Measurements from ENCODE around the gene RNU6-7. TPM values are rescaled to one million over a fixed set of nuclear protein-coding genes. Genes with fewer than 3 reads are reported as not detected.
A peak's percentile ranks its signal among the peaks of the same experiment; 100 is the strongest.

The RNU6-7 gene
- total and polyA plus RNA-seq, 2 donors (not counting 3 experiments of a cell fraction or from before 2014, with no cell fraction given), result not detected

GRCh38 chr14:32224737-32225377 lies 23.0 kb downstream of the RNU6-7 start:
- Histone ChIP-seq H4K20me1 (replicated peaks; ENCODE audit: control insufficient read depth, extremely low read depth, insufficient read depth, low read length) (no peaks in the 10 kb centered on the region), H3K9me1 (replicated peaks; ENCODE audit: control insufficient read depth, extremely low read depth, insufficient read depth, low read length) (no peaks in the 10 kb centered on the region), H3K79me2 (ENCODE audit: control insufficient read depth, insufficient read depth, low read length) (no peaks in the 10 kb centered on the region), H3K36me3 (ENCODE audit: control insufficient read depth in 2 of 2, extremely low read depth in 1 of 2, insufficient read depth in 2 of 2, low read length in 2 of 2) (no peaks in the 10 kb centered on the region), H3K4me2 (ENCODE audit: insufficient read depth, low read length) (no peak overlapping the region), H3K27ac (ENCODE audit: insufficient read depth, low read depth, low read length) (no peak overlapping the region), H3K9me3 (replicated peaks; ENCODE audit: control insufficient read depth, insufficient read depth, low read length) (no peaks in the 10 kb centered on the region), H2AFZ (ENCODE audit: low read depth, low read length) (no peak overlapping the region), H3K4me1 (ENCODE audit: control insufficient read depth, extremely low read depth, insufficient read depth, low read length) (no peaks in the 10 kb centered on the region), H3K27me3 (ENCODE audit: control insufficient read depth in 2 of 2, insufficient read depth in 2 of 2, low read length in 2 of 2) (peaks cover 0 to 1% of the 10 kb centered on the region in 2 experiments), H3K4me3 (replicated peaks in 1 of 3; ENCODE audit: insufficient read depth in 1 of 3, low read depth in 1 of 3, low read length in 3 of 3) (no peak overlapping the region), H3K9ac (replicated peaks; ENCODE audit: extremely low read depth, insufficient read depth, low read length) (no peak overlapping the region)
- FAIRE-seq (no peak), DNase-seq (ENCODE audit: low read depth, low spot score) (peak; percentile 6)
- dilution Hi-C loops (cut with MboI; ENCODE audit: extremely low pct_ligation_motif_present, low sequenced_read_pairs), result no loop called here
- TF ChIP-seq CTCF (IDR thresholded peaks at IDR 0.05; ENCODE audit: extremely low read depth in 1 of 2, insufficient read depth in 1 of 2, low read depth in 1 of 2, low read length in 2 of 2) (peak; percentile 5 to 18), JUN (IDR thresholded peaks at IDR 0.05; ENCODE audit: borderline replicate concordance, insufficient read depth, insufficient read length, low read depth) (no peak)
- BruUV-seq (replicated peaks), result no TSS peak
- POLR2A ChIA-PET, result no interaction called here
- CTCF ChIA-PET, result interaction anchor here (0.7 to 1.6 kb wide), 4 partner anchors 9 to 245 kb away, joined by 3 to 6 read pairs (median 4); no protein-coding TSS in a partner anchor
- intact Hi-C loops (cut with micrococcal nuclease), result no loop called here

GRCh38 chr14:32225378-32225920 lies 23.6 kb downstream of the RNU6-7 start:
- H3K79me2 ChIP-seq (ENCODE audit: control insufficient read depth, insufficient read depth, low read length), result no peaks in the 10 kb centered on the region
- no peaks in the 10 kb centered on the region for H3K9me3 ChIP-seq (replicated peaks; ENCODE audit: control insufficient read depth, insufficient read depth, low read length)
- no peak for DNase-seq (ENCODE audit: low read depth, low spot score)
- TF ChIP-seq EZH2 (IDR thresholded peaks at IDR 0.05; ENCODE audit: borderline replicate concordance, low read depth, low read length, severe bottlenecking) (no peak), POLR2AphosphoS5 (IDR thresholded peaks at IDR 0.05; ENCODE audit: insufficient read depth, low read depth, low read length) (no peak), FOS (IDR thresholded peaks at IDR 0.05; ENCODE audit: borderline replicate concordance, insufficient read depth, low read length) (no peak)
- H4K20me1 ChIP-seq (replicated peaks; ENCODE audit: control insufficient read depth, extremely low read depth, insufficient read depth, low read length), result no peaks in the 10 kb centered on the region
- H3K4me3 ChIP-seq (replicated peaks in 1 of 3; ENCODE audit: insufficient read depth in 1 of 3, low read depth in 1 of 3, low read length in 3 of 3), result no peak overlapping the region
- no peak overlapping the region for H2AFZ ChIP-seq (ENCODE audit: low read depth, low read length)
- no peaks in the 10 kb centered on the region for H3K4me1 ChIP-seq (ENCODE audit: control insufficient read depth, extremely low read depth, insufficient read depth, low read length)
- dilution Hi-C loops (cut with MboI; ENCODE audit: extremely low pct_ligation_motif_present, low sequenced_read_pairs), result no loop called here
- H3K4me2 ChIP-seq (ENCODE audit: insufficient read depth, low read length), result no peak overlapping the region
- ChIA-PET POLR2A (no interaction called here), CTCF (interaction anchor here (0.7 to 1.4 kb wide), 3 partner anchors 10 to 244 kb away, joined by 3 to 6 read pairs (median 4); no protein-coding TSS in a partner anchor)
- no peak overlapping the region for H3K9ac ChIP-seq (replicated peaks; ENCODE audit: extremely low read depth, insufficient read depth, low read length)
- no peak for FAIRE-seq
- no peak overlapping the region for H3K27ac ChIP-seq (ENCODE audit: insufficient read depth, low read depth, low read length)
- no peaks in the 10 kb centered on the region for H3K36me3 ChIP-seq (ENCODE audit: control insufficient read depth in 2 of 2, extremely low read depth in 1 of 2, insufficient read depth in 2 of 2, low read length in 2 of 2)
- intact Hi-C loops (cut with micrococcal nuclease), result no loop called here
- no peaks in the 10 kb centered on the region for H3K9me1 ChIP-seq (replicated peaks; ENCODE audit: control insufficient read depth, extremely low read depth, insufficient read depth, low read length)
- peaks cover 0 to 1% of the 10 kb centered on the region in 2 experiments for H3K27me3 ChIP-seq (ENCODE audit: control insufficient read depth in 2 of 2, insufficient read depth in 2 of 2, low read length in 2 of 2)
- BruUV-seq (replicated peaks), result no TSS peak

Data from endothelial cell of umbilical vein (primary cell).